ENCODE results near the gene TMEM233. TPM values are rescaled to one million over a fixed set of nuclear protein-coding genes. Genes with fewer than 3 reads are reported as not detected.

Gene TMEM233
- total RNA-seq, 1 donor from 2014 or later: not detected

DNA sequence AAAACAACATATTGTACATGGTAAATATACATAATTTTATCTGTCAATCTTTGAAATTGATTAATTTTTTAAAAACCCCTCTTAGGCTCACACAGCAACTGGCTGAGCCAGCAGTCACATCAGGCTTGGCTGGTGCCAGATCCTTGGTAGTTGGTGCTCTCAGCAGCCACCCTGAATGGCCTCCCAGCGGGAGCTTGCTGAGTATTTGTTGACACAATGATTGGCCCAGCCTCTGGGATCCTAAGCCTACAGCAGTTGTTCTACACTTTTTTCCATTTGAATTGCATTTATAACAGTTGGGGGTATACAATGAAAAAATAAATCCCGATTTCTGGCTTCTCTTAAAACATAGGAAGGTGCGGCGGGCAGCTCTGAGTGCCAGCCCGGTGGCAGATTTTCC is 85.5 kb downstream of the TMEM233 start:
- intact Hi-C loops (cut with micrococcal nuclease): no loop called here

DNA sequence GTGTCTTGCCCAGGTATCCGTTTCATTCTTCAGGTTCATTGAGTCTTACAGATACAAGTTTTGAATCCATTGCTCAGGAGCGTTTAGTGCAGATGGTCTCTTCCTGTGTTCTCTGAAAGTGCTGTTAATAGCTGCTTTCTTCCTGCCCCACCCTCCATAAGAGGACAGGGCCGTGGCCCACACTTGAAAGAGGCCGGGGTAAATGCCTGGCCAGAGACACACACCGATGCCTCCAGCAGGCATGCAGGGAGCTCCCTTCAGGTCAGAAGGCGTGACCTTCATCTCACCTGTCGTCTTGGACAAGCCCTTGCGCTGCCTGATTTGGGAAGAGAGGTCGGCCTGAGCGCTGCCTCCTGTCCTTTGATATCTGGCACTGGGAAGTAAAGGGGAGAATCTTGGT is 85.9 kb downstream of the TMEM233 start:
- intact Hi-C loops (cut with micrococcal nuclease): no loop called here

DNA sequence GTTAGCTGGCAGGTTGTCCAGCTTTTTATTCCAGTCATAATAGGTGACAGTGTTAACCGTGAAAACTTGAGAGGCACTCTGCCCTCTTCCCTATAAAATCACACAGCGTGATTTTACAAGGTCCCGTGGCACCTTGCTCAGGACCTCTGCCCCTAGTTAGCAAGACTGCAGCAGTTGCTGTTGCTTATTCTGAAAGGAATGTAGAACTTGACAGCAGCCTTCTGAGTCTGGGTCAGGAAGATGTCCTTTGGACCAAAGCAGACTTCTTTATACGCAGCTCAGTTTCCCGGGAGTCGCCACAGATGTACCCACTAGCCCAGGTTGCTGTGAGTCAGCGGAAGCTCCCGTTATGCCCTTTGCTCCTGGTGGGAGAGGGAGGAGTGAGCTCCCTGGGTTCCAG is 87.5 kb downstream of the TMEM233 start:
- intact Hi-C loops (cut with micrococcal nuclease): no loop called here

DNA sequence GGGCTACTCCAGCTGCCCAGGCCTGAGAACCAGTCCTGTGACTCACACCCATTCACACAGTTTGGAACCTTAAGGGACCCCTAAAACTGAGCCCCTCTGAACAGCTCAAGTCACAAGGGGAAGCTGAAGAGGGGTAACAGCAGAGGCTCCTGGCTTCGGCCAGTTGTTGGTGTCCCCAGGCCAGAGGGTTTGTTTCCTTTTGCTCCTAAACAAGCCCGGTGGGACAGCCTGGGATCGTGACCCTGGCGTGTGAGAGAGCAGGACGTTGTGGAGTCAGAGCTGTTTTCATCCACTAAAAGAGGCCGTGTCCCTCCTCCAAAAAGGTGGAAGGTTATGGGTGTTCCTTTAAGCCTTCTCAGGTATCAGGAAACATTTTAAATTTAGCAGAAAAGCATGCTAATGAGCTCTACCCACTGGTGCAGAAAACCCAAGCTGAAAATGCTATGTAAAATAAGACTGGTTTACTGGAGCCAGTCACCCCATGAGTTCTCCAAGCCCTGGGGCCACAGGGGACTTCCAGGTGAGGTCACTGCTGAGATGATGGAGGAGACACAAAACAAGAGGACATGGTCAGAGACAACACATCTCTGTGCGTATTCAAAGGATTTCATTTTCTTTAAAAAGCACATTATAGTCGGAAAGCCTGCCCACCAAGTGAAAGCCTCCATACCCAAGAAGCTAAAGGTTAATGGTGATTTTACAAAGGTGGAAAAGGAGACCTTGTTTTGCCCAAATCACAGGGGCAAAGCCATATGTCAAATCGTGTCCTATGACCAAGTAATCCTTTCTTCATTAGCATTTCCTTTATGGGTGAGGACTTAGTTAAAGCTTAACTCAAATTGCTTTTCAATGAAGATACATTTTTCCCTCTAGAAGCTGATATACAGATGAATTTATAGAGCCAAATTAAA is 88.4 kb downstream of the TMEM233 start:
- intact Hi-C loops (cut with micrococcal nuclease): no loop called here

DNA sequence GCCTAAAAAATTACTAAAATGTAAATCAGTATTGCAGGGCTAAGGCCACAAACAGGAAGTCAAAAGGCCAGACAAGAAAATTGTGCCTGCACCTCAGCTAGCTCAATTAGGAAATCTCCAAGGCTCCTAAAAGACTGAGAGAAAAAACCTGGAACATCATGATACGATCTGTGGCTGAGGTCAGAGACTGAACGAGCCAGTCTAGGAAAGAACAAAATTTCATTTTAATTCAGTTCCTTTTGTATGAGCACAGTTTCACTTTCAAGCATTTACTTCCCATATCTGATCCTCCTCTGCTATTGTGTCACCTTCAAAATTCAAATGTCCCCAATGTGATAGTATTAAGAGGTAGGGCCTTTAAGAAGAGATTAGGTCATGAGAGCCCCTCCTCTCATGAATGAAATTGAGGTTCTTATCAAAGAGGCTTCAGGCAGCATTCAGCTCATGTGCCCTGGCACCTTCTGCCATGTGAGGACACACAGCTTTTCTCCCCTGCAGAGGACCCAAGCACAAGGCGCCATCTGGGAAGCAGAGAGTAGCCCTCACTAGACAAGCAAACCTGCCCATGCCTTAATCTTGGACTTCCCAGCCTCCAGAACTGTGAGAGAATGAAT is 89.2 kb downstream of the TMEM233 start:
- intact Hi-C loops (cut with micrococcal nuclease): no loop called here

DNA sequence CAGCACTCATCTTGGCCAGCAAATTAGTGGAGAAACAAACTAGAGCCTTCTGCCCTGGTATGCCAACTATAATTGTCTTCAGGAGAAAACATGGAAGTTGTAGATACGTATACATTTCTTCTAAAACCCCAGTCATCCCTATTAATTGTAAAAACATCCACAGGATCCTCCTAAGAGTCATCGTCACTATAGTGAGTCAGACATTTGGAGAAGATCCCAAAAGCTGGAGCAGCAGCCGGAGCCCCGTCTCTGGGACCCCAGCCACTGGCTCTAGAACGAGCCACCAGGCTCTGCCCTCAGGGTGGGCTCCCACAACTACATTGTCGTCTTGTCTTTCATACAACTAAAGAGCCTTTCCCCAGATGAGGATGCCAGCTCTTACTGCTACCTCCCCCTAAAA is 89.8 kb downstream of the TMEM233 start:
- intact Hi-C loops (cut with micrococcal nuclease): no loop called here

DNA sequence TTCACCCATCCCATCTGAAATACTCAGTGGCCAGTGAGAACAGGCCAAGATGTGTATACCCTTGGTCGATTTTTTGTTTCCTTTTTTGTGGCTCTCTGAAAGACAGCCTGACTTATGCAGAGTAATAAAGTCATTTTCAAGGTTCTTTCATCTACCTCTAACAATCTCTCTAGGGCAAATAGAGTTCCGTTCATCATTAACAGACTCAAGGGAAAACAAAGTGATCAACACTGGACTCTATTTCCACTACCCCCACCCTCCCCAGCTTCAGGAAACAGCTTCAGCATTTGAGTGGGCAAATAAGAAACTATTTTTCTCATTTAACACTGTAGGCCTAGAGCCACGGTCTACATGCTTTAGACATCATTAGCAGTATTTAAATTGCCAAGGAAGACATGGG is 90.2 kb downstream of the TMEM233 start:
- intact Hi-C loops (cut with micrococcal nuclease): no loop called here

DNA sequence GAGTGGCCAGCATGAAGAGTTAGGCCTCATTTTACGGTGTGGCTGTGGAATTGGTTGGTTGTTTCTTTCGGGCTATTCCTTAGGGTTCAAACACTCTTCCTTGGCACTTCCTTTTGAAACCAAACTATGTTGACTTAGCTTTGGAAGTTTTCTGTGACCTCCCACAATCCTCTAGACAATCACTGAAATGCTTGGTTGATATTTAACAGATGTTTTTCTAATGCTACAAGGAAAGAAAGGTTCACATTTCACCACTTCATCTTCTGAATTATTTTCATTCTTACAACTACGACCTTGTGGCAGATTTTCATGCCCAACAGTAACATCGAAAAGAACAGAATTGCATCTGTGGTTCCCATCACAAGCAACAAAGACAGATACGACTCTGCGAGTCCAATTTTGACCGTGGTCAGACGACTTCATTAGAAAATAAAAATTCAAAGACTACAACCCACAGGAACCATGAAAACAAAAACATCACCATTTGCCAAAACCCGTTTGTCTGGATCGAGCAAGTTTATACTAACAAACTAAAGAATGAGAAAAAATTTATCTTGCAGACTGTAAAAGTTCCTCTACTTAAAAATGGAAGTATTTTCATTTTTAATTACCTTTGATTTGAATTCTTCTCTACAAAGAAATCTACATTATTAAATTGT is 91.3 kb downstream of the TMEM233 start:
- intact Hi-C loops (cut with micrococcal nuclease): no loop called here

DNA sequence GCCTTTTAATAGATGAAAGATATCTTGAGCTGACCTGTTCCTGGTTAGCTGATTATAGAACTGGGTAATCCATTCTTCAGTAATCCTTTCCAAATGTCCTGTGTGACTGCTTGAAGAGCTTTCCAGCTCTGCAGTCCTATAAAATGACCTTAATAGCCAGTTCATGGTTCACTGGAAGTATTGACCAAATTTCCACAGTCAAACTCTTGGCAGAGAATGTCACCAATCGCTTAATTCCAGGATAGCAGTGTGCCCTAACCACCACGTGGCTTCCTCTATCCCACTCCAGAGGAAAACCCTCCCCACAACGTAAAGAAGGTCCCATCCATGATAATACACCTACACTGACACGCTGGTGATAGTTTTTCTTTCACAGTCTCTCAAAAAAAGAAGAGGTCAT is 91.8 kb downstream of the TMEM233 start:
- intact Hi-C loops (cut with micrococcal nuclease): no loop called here

DNA sequence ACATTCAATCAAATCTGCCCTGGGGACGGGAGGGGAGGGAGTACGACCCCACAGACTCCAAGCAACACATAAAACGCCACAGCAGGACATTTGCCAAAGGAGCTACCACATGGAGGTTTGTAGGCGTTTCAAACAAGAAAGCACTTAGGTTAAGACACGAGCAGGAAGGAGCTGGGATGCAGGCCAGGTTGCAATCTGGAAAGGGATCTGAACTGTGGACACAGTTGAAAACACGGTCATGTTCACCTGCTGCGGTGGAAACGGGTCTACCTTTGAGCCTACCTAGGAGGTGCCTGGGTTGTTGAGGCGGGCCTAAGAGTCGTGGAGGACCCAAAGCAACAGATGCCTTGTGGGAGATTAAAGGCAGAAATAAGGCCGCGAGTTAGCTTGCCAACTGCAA is 92.8 kb downstream of the TMEM233 start:
- intact Hi-C loops (cut with micrococcal nuclease): no loop called here

DNA sequence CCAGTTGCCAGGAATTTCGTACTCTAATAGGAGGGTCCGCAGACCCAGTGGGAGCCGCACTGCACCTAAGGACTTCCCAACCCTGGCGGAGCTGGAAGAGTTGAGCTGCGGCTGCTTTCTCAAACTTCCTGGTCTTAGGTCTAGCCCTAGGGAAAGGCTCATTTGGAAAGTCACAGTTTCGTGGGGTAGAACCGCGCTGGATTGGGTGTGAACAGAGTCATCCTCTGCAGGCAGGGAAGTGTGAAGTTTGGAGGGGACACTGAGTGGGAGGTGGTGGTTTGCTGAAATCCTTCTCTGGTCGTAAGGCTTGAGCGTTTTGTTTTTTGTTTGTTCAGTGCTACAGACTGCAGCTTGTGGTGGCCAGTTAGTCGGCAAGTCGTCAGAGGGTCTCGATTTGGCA is 93.2 kb downstream of the TMEM233 start:
- intact Hi-C loops (cut with micrococcal nuclease): no loop called here

DNA sequence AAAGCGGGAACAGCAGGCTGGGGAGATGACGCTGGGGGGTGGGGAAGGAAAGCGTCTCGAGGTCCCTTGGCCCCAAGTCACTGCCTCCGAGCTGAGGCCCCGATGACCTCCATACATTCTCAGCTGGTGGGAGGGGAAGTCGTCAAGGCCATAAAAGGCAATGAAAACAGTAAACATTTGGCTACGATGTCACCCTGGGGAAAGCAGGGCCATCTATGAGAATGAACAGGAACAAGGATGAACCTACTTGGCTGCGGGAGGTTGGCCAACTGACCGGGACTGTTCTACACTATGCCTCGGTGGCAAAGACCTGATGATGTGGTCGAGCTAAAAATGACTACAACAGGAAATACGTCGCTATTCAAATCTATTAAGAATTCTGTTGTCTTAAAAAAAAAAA is 93.8 kb downstream of the TMEM233 start:
- intact Hi-C loops (cut with micrococcal nuclease): no loop called here

DNA sequence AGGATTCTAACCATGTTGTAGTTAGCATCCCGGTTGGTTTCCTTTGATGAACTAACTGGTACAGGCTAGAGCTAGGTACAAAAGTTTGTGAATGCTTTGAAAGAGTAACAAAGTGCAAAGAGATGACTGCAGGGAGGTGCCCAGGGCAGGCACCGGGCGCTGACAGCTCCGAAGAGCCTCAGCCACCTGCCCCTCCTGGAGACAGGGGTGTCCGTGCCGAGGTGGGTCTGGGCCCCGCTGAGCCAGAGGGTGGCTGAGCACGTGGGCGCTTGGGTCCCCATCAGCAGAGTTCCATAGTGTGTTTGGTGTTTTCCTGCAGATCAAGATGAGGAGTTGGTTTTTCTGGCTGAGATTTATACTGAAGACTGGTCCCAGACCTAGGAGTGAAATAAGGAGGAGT is 94.3 kb downstream of the TMEM233 start:
- intact Hi-C loops (cut with micrococcal nuclease): no loop called here

DNA sequence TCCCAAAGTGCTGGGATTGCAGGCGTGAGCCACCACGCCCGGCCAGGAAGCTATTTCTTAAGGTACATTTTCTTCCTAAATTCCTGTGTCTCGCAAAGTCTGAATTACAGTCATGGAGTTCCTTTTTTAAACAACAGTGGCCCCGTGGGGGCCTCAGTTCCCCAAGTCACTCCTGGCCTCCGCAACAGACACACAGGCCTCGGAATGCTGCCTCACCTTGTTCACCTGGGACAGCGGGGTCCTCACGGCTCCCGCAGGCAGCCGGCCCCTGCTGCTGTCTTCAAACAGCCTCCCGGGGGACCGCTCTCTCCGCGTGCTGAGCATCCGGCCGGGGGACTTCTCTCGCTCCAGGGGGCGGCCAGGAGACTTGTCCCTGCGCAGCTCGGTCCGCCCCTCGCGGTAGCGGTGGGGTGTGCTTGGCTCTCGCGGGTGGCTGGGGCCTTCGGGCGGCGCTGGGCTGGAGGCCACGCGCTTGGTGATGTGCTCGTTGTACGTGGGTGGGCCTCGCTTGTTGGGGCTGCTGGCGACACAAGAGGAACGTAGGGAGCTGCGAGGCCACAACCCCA is 96.4 kb downstream of the TMEM233 start:
- intact Hi-C loops (cut with micrococcal nuclease): no loop called here

DNA sequence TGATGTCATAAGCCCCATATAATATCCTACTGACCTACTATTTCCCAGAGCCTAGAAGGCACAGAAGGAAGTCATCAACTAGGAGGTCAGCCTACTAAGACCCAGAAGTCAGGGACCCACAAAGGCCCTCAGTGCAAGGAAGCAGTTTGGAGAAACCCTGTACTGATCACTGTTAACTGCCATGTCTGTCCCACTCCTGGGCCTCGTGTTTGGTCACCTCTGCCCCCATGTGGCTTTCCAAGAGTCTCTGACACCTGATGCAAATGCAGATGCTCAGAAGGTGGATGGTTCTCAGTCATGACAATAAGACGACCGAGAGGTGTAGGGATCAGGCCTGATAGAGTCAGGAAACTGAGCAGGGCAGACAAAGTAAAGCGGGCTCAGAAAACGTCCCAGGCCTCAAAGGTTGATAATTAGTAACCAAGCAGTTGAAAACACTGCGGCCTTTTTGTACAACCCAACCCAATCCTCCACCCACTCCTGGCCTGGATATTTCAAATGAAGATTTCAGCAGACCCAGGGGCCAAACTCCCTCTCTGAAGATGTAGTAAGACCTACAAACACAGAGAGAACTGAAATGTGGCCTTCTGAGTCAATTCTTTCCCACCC is 97.7 kb downstream of the TMEM233 start:
- intact Hi-C loops (cut with micrococcal nuclease): no loop called here

DNA sequence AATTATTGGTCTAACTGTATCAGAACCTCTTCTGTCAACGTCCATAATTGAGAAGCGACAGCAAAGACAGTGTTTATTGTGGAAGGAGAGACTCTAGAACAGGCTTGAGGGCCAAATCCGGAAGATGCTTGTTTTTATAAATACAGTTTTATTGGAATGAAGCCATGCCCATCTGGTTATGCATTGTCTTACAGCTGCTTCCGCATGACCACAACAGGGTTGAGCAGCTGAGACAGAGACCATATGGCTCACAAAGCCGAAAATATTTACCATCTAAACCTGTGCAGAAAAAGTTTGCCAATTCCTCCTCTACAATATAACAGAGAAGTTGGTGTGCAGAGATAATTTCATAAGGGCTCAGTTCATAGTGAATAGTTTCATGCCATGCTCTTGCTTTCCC is 98.8 kb downstream of the TMEM233 start:
- intact Hi-C loops (cut with micrococcal nuclease): no loop called here

Other genes starting within 250 kb of the TMEM233 start
- gene PRKAB1, start 74.4 kb downstream of the TMEM233 start, total RNA-seq: 35.9 and 43.0 TPM in 2 replicates

Data from T-helper 2 cell treated with Interferon-gamma antibody and Interleukin-4, amounts not matched to agents 100 ng/mL and 5 ng/mL, for 36 hours (primary cell).